Epithelial cell of proximal tubule (primary cell): Measurements from ENCODE around the gene SNAP47. TPM values are rescaled to one million over a fixed set of nuclear protein-coding genes. Genes with fewer than 3 reads are reported as not detected.

Experiments used
- DNase-seq: peaks from one replicate; pipeline ENCODE4 v3.0.0-alpha.2; 2011; ENCODE audit warnings: low read depth
- H3K4me3 ChIP-seq: 2 replicates; pipeline ENCODE4 v1.5.1; 2011; ENCODE audit warnings: low read depth, mild to moderate bottlenecking, low read length
- total RNA-seq: library from RNA; depleted of rRNA; stranded (reverse); fragments of >200 nt; gene quantifications from 2 replicates; pipeline ENCODE4 v1.2.3, GENCODE V29; 2015
- TF ChIP-seq, protein P1 (sequence below): conservative IDR thresholded peaks from 2 replicates; pipeline ENCODE4 v1.5.1; 2012; ENCODE audit warnings: low read depth, mild to moderate bottlenecking, low read length

SNAP47 gene
- total RNA-seq, 1 donor from 2014 or later: 36.3 TPM

DNA sequence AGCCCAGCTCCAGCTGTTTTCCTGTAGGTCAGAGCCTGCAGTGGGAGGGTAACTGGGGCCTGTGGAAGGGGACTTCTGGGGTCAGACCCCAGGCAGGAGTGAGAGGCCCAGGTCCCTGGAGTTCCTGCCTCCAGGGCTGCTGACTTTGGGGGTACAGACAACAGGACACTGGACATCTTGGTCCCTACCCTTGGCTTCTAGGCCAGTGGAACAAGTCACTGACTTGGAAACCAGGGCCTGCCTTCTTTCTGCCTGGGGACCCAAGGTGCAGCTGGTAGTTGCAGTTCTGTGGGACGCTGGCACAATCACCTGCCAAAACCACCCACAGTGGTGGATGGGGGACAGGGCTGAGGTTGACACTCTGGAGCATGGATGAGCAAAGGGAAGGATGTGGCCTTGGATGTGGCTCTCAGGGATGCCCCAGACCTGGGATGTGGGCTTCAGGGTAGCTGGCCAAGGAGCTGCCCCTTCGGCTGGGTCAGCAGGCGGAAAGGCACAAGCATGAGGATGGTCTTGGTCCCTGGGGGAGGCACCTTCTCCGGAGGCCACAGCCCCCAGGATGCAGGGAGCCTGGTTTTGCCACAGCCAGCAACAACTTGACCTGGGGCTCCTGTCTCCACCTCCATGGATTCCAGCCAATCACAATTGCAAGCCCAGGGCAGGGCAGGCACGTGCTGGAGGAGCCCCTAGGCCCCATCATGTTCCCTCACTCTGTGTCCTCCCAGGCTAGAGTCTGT lies 5.9 kb upstream of the SNAP47 start:
- TF ChIP-seq, protein P1, sequence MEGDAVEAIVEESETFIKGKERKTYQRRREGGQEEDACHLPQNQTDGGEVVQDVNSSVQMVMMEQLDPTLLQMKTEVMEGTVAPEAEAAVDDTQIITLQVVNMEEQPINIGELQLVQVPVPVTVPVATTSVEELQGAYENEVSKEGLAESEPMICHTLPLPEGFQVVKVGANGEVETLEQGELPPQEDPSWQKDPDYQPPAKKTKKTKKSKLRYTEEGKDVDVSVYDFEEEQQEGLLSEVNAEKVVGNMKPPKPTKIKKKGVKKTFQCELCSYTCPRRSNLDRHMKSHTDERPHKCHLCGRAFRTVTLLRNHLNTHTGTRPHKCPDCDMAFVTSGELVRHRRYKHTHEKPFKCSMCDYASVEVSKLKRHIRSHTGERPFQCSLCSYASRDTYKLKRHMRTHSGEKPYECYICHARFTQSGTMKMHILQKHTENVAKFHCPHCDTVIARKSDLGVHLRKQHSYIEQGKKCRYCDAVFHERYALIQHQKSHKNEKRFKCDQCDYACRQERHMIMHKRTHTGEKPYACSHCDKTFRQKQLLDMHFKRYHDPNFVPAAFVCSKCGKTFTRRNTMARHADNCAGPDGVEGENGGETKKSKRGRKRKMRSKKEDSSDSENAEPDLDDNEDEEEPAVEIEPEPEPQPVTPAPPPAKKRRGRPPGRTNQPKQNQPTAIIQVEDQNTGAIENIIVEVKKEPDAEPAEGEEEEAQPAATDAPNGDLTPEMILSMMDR: no peak
- no peak for DNase-seq
- H3K4me3 ChIP-seq: peak overlapping the region; percentile 68

DNA sequence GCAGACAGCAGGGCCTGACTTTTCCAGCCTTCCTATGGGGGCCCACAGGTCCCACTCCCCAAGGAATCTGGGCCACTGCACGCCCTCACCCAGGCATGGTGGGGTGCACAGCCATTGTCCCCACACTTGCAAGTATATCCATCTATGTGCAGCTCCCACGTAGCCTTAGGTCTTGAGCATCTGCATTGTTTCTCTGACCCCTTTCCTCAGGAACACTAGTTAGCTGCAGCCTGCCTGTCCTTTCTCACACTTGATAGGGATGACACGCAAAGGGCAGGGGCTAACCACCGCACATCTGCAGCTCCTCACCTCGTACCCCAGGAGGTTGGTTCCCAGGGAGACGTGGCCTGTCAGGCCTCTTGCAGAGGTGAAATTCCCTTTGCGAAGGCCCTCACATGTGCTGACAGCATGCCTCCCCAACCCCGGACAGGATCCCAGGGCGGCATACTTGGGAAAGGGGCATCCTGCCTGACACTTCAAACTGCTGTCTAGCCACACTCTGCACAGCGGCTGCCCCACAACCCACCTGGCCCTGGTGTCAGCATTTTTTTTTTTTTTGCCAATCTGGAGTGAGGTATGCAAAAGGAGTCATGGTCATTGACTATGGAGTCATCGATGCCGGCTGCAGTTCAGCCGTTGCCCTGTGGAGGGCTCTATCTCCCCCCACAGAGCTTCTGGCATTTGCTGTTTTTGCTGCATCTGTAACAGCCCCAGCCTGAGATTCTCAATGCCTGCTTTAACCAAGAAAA lies 5.2 kb upstream of the SNAP47 start:
- no peak for DNase-seq
- TF ChIP-seq, protein P1: peak; percentile 78

GRCh38 chr1:227730630-227731151 lies 4.5 kb upstream of the SNAP47 start:
- no peak for DNase-seq
- H3K4me3 ChIP-seq: no peak overlapping the region
- TF ChIP-seq, protein P1: no peak

More for the DNA sequence above, 5.2 kb upstream of the SNAP47 start:
- H3K4me3 ChIP-seq: no peak overlapping the region

GRCh38 chr1:227731241-227731677 lies 4.0 kb upstream of the SNAP47 start:
- TF ChIP-seq, protein P1: no peak
- no peak overlapping the region for H3K4me3 ChIP-seq
- DNase-seq: no peak

- TF ChIP-seq, protein P1: no peak
- no peak for DNase-seq
- H3K4me3 ChIP-seq: no peak overlapping the region
Observed at GRCh38 chr1:227731696-227732585, 3.3 kb upstream of the SNAP47 start.

GRCh38 chr1:227732586-227733308 lies 2.5 kb upstream of the SNAP47 start:
- TF ChIP-seq, protein P1: no peak
- no peak for DNase-seq

More at GRCh38 chr1:227732586-227733308, 2.5 kb upstream of the SNAP47 start:
- no peak overlapping the region for H3K4me3 ChIP-seq
